ENCODE measurements around the gene LAMC3.

GRCh38 chr9:130971294-130971849 is 37.6 kb upstream of the LAMC3 start:
- TF ChIP-seq, protein P1, sequence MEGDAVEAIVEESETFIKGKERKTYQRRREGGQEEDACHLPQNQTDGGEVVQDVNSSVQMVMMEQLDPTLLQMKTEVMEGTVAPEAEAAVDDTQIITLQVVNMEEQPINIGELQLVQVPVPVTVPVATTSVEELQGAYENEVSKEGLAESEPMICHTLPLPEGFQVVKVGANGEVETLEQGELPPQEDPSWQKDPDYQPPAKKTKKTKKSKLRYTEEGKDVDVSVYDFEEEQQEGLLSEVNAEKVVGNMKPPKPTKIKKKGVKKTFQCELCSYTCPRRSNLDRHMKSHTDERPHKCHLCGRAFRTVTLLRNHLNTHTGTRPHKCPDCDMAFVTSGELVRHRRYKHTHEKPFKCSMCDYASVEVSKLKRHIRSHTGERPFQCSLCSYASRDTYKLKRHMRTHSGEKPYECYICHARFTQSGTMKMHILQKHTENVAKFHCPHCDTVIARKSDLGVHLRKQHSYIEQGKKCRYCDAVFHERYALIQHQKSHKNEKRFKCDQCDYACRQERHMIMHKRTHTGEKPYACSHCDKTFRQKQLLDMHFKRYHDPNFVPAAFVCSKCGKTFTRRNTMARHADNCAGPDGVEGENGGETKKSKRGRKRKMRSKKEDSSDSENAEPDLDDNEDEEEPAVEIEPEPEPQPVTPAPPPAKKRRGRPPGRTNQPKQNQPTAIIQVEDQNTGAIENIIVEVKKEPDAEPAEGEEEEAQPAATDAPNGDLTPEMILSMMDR (conservative IDR thresholded peaks at IDR 0.05; ENCODE audit: low read length) = no peak
- TF ChIP-seq EZH2phosphoT487 (IDR thresholded peaks at IDR 0.05; ENCODE audit: borderline replicate concordance, low read depth, low read length) = no peak
